C4-2B (cell line): ENCODE results near the gene DPEP1.

Source experiments
- CTCF ChIP-seq: fragments of 450-650 bp; conservative IDR thresholded peaks from 2 replicates; pipeline ENCODE4 v1.5.1; 2017; ENCODE audit warnings: mild to moderate bottlenecking
- ZFX ChIP-seq: fragments of 450-650 bp; IDR thresholded peaks from 2 replicates; pipeline ENCODE4 v1.6.1; 2017

GRCh38 chr16:89678258-89678657, 64.8 kb downstream of the DPEP1 start:
- TF ChIP-seq CTCF (no peak), ZFX (no peak)
